GM21381 (cell line): ENCODE results near the gene HS3ST2.
"Not testable (repeated sequence)": the region's sequence is repeated elsewhere in the genome, so short reads cannot be mapped to it uniquely, and the experiment has no call there.

Source experiments
- ATAC-seq: cut with Tn5 transposase; IDR thresholded peaks from one replicate; pipeline ENCODE4 v1.9.1; 2021; ENCODE audit warnings: mild to moderate bottlenecking, moderate library complexity; ENCODE audit not compliant: unreplicated experiment

HS3ST2 gene

DNA sequence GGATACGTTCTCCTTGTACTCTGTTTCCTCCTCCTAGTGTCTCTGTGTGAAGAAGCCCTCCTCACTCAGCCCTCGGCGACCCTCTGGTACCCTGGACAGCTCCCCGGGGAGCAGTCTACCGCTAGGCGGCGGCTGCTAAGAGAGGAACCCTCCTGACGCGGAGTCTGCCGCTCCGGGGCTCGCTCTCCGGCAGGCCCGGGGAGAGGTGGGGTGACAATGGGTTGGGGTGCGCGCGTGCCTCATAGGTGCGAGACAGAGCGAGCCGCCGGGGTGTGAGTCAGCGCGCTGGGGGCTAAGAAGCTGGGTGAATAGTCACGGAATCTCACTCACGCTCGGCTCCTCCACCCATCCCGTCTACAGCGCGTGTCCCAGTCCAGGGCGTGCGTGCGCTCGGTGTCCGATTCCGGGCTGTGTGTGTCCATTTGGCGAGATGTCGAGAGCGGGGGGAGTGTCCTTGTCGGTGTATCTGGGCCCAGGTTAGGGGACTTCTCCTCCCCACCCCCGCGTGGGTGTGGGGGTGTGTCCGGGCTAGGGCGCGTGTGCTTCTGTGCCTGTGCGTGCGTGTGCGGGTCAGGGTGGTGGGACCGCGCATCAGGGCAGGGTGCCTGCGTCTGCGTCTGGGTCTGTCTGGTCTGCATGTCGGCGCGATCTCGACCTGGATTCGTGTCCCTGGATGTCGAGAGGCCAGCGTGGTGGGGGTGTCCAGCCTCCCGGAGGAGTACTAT, 577 bp upstream of the HS3ST2 start:
- no peak for ATAC-seq

DNA sequence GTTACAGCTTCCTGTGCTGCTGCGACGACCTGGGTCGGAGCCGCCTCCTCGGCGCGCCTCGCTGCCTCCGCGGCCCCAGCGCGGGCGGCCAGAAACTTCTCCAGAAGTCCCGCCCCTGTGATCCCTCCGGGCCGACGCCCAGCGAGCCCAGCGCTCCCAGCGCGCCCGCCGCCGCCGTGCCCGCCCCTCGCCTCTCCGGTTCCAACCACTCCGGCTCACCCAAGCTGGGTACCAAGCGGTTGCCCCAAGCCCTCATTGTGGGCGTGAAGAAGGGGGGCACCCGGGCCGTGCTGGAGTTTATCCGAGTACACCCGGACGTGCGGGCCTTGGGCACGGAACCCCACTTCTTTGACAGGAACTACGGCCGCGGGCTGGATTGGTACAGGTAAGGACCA, 746 bp downstream of the HS3ST2 start:
- ATAC-seq, result no peak

GRCh38 chr16:22815863-22816262, 1.9 kb downstream of the HS3ST2 start:
- no peak for ATAC-seq

- ATAC-seq, result no peak
These were observed 2.5 kb downstream of the HS3ST2 start for GRCh38 chr16:22816475-22816874.

GRCh38 chr16:22818736-22819135, 4.8 kb downstream of the HS3ST2 start:
- ATAC-seq, result not testable (repeated sequence)

GRCh38 chr16:22838681-22839080, 24.7 kb downstream of the HS3ST2 start:
- ATAC-seq, result no peak

GRCh38 chr16:22842031-22842430, 28.1 kb downstream of the HS3ST2 start:
- ATAC-seq, result not testable (repeated sequence)

GRCh38 chr16:22843122-22843521, 29.2 kb downstream of the HS3ST2 start:
- ATAC-seq, result no peak

- no peak for ATAC-seq
These were observed 29.9 kb downstream of the HS3ST2 start for GRCh38 chr16:22843856-22844255.

DNA sequence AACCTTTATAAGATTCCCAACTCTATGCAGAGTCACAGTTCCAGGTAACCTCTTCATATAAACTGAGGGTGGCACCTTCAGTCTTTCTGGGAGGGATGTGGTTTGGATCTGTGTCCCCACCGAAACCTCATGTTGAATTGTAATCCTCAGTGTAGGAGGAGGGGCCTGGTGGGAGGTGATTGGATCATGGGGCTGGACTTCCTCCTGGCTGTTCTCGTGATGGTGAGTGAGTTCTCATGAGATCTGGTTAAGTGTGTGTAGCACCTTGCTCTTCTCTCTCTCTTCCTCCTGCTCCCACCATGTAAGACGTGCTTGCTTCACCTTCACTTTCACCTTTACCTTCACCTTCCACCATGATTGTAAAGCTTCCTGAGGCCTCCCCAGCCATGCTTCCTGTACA, 30.5 kb downstream of the HS3ST2 start:
- ATAC-seq, result no peak

- no peak for ATAC-seq
These were observed 33.1 kb downstream of the HS3ST2 start for GRCh38 chr16:22847100-22847499.

GRCh38 chr16:22847690-22848089, 33.7 kb downstream of the HS3ST2 start:
- no peak for ATAC-seq

GRCh38 chr16:22848451-22848850, 34.5 kb downstream of the HS3ST2 start:
- no peak for ATAC-seq

- no peak for ATAC-seq
These were observed 35.6 kb downstream of the HS3ST2 start for GRCh38 chr16:22849517-22849916.

GRCh38 chr16:22855231-22855630, 41.3 kb downstream of the HS3ST2 start:
- ATAC-seq, result no peak

DNA sequence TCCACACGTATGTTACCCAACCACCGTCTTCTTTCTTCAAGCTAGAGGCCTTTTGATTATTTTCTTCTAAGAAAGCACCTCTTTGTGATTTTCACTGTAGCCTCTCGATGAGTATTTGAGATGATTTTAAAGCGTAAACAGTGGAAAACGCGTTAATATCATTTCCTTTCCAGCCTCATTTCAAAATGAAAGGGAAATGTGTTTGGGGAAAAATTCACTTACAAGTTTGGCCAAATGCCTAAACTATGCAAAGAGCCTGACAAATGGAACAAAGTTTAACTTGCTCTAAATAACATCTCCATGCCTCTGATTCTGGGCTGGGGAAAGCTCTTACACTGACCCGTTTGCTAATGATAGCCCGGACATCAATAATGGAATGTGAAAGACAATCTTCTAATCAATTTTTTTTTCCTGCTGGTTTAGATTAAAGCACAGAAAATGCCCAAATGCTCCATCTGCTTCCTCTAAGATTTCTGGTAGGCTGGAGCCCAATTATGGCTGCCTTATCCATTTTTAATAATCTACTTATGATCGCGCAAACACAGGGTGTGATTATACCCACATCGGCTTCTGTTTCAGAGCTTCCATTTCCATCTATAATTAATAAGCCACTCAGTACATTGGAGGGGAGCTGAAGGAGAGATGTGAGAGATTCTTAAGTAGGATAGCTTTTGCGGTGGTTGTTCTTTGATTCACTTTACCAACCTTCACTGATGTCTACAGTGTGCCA, 43.5 kb downstream of the HS3ST2 start:
- no peak for ATAC-seq

DNA sequence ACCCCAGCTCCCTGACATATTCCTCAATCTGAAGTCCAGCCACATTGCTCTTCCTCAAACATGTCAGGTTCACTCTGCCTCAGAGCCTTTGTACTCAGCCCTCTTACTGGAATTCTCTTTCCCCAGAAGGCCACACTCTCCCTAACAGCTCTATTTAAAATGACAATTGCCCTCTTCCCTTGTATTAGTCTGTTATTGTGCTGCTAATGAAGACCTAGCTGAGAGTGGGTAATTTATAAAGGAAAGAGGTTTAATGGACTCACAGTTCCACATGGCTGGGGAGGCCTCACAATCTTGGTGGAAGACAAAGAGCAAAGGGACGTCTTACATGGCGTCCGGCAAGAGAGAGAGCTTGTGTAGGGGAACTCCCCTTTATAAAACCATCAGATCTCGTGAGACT, 46.0 kb downstream of the HS3ST2 start:
- no peak for ATAC-seq

DNA sequence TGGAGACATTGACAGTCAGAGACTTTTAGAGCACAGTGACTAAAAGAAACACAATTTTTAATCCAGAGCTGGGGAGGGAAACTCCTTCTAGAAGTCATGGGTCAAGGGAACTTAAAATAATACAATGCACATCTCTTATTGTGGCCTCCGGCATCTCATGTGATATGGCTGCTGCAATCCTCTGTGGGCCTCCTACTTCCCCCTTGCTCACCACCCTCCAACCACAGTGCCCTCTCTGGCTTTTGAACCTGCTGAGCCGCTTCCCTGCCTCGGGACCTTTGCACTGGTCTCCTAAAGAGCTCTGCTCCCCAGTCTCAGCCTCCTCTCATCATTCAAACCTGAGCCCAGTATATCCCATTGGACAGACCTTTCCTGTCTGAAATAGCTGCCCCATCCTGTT, 47.6 kb downstream of the HS3ST2 start:
- ATAC-seq, result no peak

DNA sequence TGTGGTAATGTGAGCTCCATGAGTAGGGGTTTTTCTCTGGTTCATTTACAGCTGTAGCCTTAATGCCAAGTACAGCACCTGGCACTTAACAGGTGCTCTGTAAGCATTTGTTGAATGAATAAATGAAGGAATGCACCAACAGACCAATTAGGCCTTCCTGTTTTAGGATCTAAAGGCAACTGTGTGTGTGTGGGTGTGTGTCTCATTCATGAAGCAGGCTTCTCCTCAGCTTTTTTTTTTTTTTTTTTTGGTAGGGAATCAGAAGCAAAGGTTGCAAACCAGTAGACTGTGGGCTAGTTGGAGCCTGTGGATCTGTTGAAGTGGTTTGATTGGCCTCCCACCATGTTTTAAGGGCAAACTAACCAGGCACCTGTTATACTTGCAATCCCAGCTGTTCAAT, 48.1 kb downstream of the HS3ST2 start:
- no peak for ATAC-seq

GRCh38 chr16:22864375-22864774, 50.4 kb downstream of the HS3ST2 start:
- ATAC-seq, result no peak

DNA sequence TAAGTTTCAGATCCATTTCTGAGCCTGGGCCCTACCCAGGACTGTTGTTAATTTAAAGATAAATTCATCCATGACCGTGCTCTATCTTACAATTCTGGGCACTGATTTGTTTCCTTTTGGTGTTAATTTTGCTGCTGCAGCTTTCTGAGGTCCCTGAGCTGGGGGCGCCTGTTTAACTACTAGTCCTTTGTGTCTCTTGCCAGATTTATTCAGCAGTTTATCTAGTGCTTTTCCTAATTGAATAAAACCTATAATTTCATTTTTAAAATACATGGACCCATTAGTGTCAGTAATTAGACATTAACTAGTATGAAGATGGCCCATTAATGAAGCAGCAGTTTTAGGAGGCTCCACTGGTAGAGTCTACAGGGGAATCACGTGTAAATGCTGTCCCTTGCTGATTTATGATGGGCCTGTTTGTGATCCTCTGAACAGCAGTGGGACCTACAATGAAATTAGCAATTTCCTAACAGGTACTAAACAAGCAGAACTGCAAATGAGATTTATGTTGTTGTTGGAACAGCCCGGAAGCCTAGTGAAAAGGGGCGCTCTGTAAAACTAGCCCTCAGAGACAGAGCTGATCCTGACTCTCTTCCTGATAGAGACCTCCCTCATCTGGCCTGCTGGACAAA, 54.7 kb downstream of the HS3ST2 start:
- ATAC-seq, result no peak

- no peak for ATAC-seq
These were observed 57.9 kb downstream of the HS3ST2 start for GRCh38 chr16:22871861-22872260.
